Fibroblast of lung (primary cell): ENCODE measurements around the gene GUCA1C. TPM values are rescaled to one million over a fixed set of nuclear protein-coding genes. Genes with fewer than 3 reads are reported as not detected.

Experiments
- DNase-seq, 2 donors: peaks; one replicate each; pipeline versions ENCODE4 v3.0.0 to v3.0.0-alpha.2; 2010; ENCODE audit warnings: low read depth in 2 of 2
- H2AFZ ChIP-seq: 2 replicates; pipeline ENCODE4 v1.5.1; 2012; ENCODE audit warnings: low read length, control low read depth, inconsistent platforms
- H3K27ac ChIP-seq: 2 replicates; pipeline ENCODE4 v1.5.1; 2011; ENCODE audit warnings: low read length, control low read depth; ENCODE audit not compliant: insufficient read depth
- H3K27me3 ChIP-seq: 2 replicates; pipeline ENCODE4 v1.5.1; 2011; ENCODE audit warnings: mild to moderate bottlenecking, low read length; ENCODE audit not compliant: control insufficient read depth, insufficient read depth
- H3K36me3 ChIP-seq: 2 replicates; pipeline ENCODE4 v1.5.1; 2011; ENCODE audit warnings: low read length; ENCODE audit not compliant: control insufficient read depth, insufficient read depth
- H3K4me1 ChIP-seq: 2 replicates; pipeline ENCODE4 v1.5.1; 2011; ENCODE audit warnings: low read length; ENCODE audit not compliant: control insufficient read depth, insufficient read depth; ENCODE audit errors: extremely low read depth
- H3K4me2 ChIP-seq: 2 replicates; pipeline ENCODE4 v1.5.1; 2011; ENCODE audit warnings: low read length, control low read depth; ENCODE audit not compliant: insufficient read depth; ENCODE audit errors: extremely low read depth
- H3K4me3 ChIP-seq, 4 experiments: fragments of 200-600 bp in 1 of 4; sonication (generic) in 1 of 4; replicated peaks in 1 of 4; 2 replicates each; pipeline ENCODE4 v1.5.1; 2011 to 2016; ENCODE audit warnings: low read length in 4 of 4, low read depth in 3 of 4, mild to moderate bottlenecking in 3 of 4, control low read depth in 2 of 4, inconsistent platforms in 1 of 4, mixed read lengths in 1 of 4; ENCODE audit not compliant: insufficient read depth in 1 of 4; ENCODE audit errors: control extremely low read depth in 1 of 4
- H3K79me2 ChIP-seq: 2 replicates; pipeline ENCODE4 v1.5.1; 2012; ENCODE audit warnings: mild to moderate bottlenecking, low read length, inconsistent platforms; ENCODE audit not compliant: control insufficient read depth, insufficient read depth
- H3K9ac ChIP-seq: 2 replicates; pipeline ENCODE4 v1.5.1; 2011; ENCODE audit warnings: mild to moderate bottlenecking, low read length, control low read depth; ENCODE audit not compliant: insufficient read depth
- H3K9me3 ChIP-seq: 2 replicates; pipeline ENCODE4 v1.5.1; 2012; ENCODE audit warnings: low read depth, low read length; ENCODE audit not compliant: control insufficient read depth, insufficient read depth
- H4K20me1 ChIP-seq: 2 replicates; pipeline ENCODE4 v1.5.1; 2011; ENCODE audit warnings: low read length; ENCODE audit not compliant: control insufficient read depth, insufficient read depth; ENCODE audit errors: extremely low read depth
- EZH2 ChIP-seq: IDR thresholded peaks from 2 replicates; pipeline ENCODE4 v1.5.1; 2012; ENCODE audit warnings: low read length, control low read depth, mild to moderate bottlenecking; ENCODE audit errors: missing control alignments
- polyA plus RNA-seq, 2 donors: library from polyadenylated mRNA; depleted of rRNA in 1 of 2; stranded (reverse) in 1 of 2; unstranded in 1 of 2; fragments of >200 nt; gene quantifications; 2 replicates each; pipeline ENCODE4 v1.2.1, GENCODE V29; 2011 to 2012; ENCODE audit warnings: missing spikeins in 1 of 2
- total RNA-seq: library from RNA; depleted of rRNA; stranded (reverse); fragments of >200 nt; gene quantifications from 2 replicates; pipeline ENCODE4 v1.2.1, GENCODE V29; 2014
- TF ChIP-seq, protein P1 (sequence below), 2 donors: IDR thresholded peaks in 1 of 2; conservative IDR thresholded peaks in 1 of 2; 1 replicate in 1 of 2; 2 replicates in 1 of 2; pipeline ENCODE4 v1.5.1; 2011 to 2012; ENCODE audit warnings: low read length in 2 of 2, control low read depth in 1 of 2, inconsistent platforms in 1 of 2, low read depth in 1 of 2, mild to moderate bottlenecking in 1 of 2

The GUCA1C gene
- total and polyA plus RNA-seq, 2 donors (not counting 1 experiment from before 2014, with no cell fraction given) = not detected

DNA sequence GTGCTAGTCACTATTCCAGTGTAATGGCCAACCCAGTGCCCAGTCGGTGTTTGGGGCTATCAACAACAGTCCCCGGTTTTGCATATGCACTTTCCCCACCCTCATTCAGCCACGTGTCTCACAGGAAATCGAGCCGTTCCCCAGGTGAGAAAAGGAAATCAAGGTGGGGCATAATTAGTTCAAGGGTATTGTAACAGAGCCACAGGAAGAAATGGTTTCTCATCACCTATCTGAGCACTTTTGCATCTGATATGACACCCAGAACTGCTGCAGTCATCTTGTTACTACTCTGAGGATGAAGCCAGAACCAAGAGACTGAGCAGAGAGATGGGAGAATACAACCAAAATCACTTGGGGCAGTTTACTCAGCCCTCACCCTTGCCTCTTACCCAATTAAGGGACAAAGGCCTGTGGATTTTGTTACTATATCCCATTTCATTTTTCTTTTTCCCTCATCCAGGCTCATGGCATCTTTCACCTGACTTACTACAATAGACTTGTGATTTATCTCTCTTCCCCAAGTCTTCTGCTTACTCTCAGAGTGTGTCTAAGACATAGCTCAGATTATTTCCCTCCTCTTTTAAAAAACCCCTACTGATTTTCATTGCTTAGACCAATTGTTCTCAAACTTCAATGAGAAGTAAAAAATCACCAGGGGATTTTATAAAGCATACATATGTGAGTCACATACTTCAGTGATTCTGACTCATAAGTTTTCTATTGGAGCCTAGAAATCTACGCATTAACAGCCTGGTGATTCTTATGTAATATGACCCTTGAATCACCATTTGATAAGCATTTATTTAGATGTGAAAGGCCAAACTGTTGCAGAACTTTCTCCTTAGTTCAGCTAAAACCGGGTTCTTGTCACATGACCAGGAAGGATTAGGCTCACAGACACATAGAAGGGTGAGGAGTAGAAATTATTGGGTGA, 90.5 kb downstream of the GUCA1C start:
- H3K27ac ChIP-seq = no peak overlapping the region

DNA sequence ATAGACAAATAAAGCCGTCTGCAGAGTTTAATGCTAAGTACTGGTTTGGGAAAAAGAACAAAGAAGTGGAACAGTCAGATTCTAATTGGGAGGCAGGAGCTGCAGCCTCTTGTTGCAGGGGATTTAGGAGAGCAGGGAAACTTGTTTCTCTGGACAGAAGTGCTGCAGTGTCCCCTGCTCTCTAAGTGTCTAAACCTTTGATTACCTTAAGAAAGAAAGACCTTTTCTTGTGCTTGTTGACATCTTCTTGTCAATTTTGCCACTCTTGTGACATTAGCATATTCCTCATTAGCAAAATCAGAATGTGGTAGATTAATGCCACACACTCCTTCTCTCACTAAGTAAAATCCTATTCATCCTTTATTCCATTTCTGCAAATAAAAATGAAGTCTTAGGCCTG, 92.3 kb downstream of the GUCA1C start:
- H3K27me3 ChIP-seq = no peaks in the 10 kb centered on the region
- H3K4me3 ChIP-seq = no peak overlapping the region
- no peak overlapping the region for H3K4me2 ChIP-seq
- no peaks in the 10 kb centered on the region for H3K4me1 ChIP-seq
- H3K79me2 ChIP-seq = no peaks in the 10 kb centered on the region
- no peak overlapping the region for H3K27ac ChIP-seq
- no peak for DNase-seq
- no peak for TF ChIP-seq EZH2
- TF ChIP-seq, protein P1, sequence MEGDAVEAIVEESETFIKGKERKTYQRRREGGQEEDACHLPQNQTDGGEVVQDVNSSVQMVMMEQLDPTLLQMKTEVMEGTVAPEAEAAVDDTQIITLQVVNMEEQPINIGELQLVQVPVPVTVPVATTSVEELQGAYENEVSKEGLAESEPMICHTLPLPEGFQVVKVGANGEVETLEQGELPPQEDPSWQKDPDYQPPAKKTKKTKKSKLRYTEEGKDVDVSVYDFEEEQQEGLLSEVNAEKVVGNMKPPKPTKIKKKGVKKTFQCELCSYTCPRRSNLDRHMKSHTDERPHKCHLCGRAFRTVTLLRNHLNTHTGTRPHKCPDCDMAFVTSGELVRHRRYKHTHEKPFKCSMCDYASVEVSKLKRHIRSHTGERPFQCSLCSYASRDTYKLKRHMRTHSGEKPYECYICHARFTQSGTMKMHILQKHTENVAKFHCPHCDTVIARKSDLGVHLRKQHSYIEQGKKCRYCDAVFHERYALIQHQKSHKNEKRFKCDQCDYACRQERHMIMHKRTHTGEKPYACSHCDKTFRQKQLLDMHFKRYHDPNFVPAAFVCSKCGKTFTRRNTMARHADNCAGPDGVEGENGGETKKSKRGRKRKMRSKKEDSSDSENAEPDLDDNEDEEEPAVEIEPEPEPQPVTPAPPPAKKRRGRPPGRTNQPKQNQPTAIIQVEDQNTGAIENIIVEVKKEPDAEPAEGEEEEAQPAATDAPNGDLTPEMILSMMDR (conservative IDR thresholded peaks at IDR 0.05 in 1 of 2, IDR thresholded peaks at IDR 0.05 in 1 of 2; ENCODE audit: low read depth in 1 of 2, low read length in 2 of 2) = no peak
- no peaks in the 10 kb centered on the region for H3K9me3 ChIP-seq
- H4K20me1 ChIP-seq = no peaks in the 10 kb centered on the region
- H3K9ac ChIP-seq = no peak overlapping the region
- no peak overlapping the region for H2AFZ ChIP-seq
- no peaks in the 10 kb centered on the region for H3K36me3 ChIP-seq

More for the DNA sequence above, 90.5 kb downstream of the GUCA1C start:
- DNase-seq = peak; percentile 77 to 89
- H3K36me3 ChIP-seq = no peaks in the 10 kb centered on the region
- TF ChIP-seq, protein P1 (conservative IDR thresholded peaks at IDR 0.05 in 1 of 2, IDR thresholded peaks at IDR 0.05 in 1 of 2; ENCODE audit: low read depth in 1 of 2, low read length in 2 of 2) = no peak
- TF ChIP-seq EZH2 = no peak
- no peaks in the 10 kb centered on the region for H3K79me2 ChIP-seq
- peak overlapping the region; percentile 44 for H3K4me2 ChIP-seq
- no peak overlapping the region for H2AFZ ChIP-seq
- no peak overlapping the region for H3K4me3 ChIP-seq
- H3K27me3 ChIP-seq = no peaks in the 10 kb centered on the region
- no peak overlapping the region for H3K9ac ChIP-seq
- no peaks in the 10 kb centered on the region for H3K4me1 ChIP-seq
- no peaks in the 10 kb centered on the region for H4K20me1 ChIP-seq
- no peaks in the 10 kb centered on the region for H3K9me3 ChIP-seq

Other genes starting within 250 kb of the GUCA1C start
- not detected in 2 replicates for gene RETNLB, start 196.5 kb downstream of the GUCA1C start, total RNA-seq
- gene RETNLB, start 196.5 kb downstream of the GUCA1C start, polyA plus RNA-seq = not detected in 2 replicates
- gene TRAT1, start 131.1 kb downstream of the GUCA1C start, total RNA-seq = not detected in 2 replicates
- not detected in 2 replicates for gene TRAT1, start 131.1 kb downstream of the GUCA1C start, polyA plus RNA-seq
- not detected in 2 replicates for gene MORC1, start 164.3 kb upstream of the GUCA1C start, total RNA-seq
- gene MORC1, start 164.3 kb upstream of the GUCA1C start, polyA plus RNA-seq = not detected in 2 replicates
- gene C3orf85, start 182.8 kb upstream of the GUCA1C start, total RNA-seq = not detected in 2 replicates
- not detected in 2 replicates for gene C3orf85, start 182.8 kb upstream of the GUCA1C start, polyA plus RNA-seq